ENCODE results near the gene LGALSL.

The LGALSL gene

GRCh38 chr2:64471600-64471999, 17.6 kb downstream of the LGALSL start:
- no peak for DNase-seq

GRCh38 chr2:64472881-64473280, 18.9 kb downstream of the LGALSL start:
- no peak for DNase-seq

DNA sequence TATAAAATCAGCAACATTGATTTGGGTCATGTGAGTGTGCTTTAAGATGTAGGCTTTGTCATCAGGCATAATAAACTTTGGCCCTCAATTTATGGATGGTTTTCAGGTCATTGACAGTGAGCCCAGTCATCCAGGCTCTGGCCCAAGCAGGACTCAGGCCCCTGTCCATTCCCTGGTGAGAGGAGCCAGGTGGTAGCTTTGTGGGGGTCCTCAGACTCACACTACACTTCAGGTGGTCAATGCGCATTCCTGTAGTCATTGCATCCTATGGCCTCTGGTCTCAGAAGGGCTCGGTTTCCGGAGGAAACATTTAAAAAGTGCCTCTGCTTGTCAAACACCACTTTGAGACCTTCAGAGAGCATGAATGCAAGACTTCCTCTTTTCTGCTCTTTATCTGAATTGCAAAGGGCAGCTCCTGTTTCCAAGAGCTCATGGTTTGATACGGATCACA, 20.2 kb downstream of the LGALSL start:
- DNase-seq: no peak

GRCh38 chr2:64474636-64475035, 20.7 kb downstream of the LGALSL start:
- no peak for DNase-seq

DNA sequence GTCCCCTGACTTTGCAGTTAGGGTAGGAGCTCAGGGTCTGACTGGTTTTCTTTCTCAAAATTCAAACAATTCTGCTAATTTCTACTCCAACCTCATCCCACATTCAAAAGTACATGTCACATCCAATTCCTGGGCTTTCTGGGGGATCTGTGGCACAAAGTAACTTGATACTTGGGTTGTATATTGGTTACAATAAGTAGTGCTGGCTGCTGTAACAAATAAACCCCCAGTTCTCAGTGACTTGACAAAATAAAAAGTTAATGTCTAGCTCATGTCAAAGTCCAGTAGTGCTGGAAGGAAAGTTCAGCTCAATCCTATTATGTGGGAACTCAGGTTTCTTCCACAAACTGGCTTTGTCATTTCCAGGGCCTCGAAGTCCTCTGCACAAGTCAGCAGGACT, 23.1 kb downstream of the LGALSL start:
- no peak for DNase-seq

GRCh38 chr2:64477979-64478378, 24.0 kb downstream of the LGALSL start:
- DNase-seq: peak in 1 of 3 experiments; percentile 43

- DNase-seq: no peak
Observed at GRCh38 chr2:64478502-64479230, 24.7 kb downstream of the LGALSL start.

DNA sequence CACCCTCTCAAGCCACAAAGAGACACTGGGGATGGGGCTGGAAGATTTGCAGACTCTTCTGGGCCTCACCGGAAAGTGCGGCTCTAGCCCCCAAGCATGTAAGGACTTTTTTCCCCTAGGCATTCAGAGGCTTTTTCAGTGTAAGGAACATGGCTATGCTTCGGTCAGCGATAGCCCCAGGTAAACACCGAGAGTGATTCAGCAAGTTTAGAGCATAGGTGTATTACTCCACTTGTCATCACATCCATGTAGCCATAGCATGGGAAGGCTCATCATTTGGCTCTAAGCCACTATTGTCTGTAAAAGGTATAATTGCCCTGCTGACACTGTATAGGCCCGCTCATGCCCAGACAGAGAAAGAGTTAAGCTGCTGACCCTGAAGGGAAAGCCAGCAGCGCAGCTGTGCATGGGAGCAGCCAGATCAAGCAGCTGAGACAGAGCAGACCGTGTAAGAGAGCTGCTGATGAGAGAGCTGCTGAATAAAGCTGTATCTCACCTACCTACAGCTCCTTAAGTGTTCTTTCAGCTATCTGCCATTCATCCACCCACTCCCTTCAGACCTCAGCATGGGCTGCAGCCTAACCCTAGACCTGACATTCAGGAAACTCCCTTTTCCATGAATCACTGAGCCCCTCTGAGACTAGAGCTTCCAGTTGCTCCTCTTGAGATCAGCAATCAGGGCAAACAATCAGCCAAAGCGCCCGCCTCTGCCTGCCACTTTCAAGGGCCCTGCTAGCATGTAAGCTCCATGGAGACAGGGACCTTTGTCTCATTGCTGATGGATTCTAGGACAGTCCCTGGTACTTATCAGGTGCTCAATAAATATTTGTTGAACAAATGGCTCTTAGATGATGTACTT, 25.5 kb downstream of the LGALSL start:
- peak in 1 of 3 experiments; percentile 35 for DNase-seq

GRCh38 chr2:64481665-64482064, 27.7 kb downstream of the LGALSL start:
- DNase-seq: no peak

DNA sequence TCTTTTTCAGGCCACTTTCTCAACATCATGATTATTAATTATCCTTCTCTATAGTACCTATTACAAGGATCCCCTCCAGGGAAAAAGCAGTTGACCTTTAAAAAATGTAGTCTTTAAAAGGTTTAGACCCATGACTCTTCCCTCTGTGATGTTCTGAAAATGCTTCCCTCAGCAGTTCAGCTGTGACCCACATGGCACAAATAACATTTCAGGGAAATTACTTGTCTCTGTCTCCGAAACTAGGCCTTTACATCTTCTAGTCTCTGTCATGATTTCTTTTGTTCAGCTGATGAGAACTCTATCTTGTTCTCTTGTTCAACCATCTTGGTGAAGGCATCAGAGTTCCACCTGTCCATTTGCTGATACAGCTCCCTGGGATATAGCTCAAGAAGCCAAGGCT, 28.3 kb downstream of the LGALSL start:
- no peak for DNase-seq

DNA sequence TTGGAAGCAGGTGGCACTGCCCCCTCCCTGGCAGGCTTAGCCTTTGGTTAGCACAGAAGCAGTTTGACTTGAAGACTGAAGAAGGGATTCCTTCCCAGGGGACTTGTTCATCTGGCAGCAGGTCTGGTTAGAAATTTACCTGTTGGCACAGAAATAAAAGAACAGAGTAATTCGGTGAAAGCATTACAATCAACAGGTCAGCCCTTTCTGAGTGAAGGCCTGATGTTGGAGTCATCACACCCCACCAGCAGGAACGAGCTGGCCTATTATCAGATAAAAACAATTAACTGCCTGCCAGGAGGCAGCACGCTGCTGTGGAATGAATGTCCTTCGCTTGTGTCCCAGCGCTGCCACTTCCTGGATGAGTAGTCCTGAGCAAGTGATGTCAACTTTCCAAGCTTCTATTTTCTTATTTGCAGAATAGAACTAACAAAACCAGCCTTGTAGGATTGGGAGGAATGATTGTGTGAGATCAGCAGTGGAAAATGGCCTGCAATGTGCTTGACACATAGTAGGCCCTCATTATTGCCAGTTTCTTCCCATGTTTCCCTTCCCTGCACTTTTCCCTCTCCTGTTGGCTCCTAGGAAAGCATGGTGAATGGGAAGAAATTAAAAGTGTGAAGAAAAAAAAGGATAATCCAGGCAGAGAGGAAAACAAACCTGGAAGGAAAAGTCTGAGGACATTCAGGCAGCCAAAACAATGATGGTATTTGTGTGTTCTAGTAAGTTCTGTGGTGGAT, 29.0 kb downstream of the LGALSL start:
- peak in 2 of 3 experiments; percentile 46 to 61 for DNase-seq

- no peak for DNase-seq
Observed at GRCh38 chr2:64485331-64485730, 31.4 kb downstream of the LGALSL start.

DNA sequence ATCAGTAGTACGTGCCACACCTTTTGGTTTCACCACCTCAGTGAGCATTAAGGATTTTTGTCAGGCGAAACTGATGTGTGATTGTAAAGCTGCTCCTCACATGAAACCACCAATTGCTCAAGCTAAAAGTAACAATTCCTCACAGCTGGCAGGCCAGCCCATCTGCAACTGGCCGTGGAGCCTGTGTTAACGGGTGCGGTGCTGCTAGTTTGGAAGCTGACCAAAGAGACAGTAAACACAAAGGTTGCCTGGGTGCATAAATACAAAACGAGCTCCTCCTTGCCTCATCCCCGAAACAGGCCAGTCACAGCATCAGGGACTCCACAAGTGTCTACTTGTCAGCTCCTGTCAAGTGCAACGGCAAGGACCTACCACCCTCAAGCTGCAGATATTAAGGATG, 32.0 kb downstream of the LGALSL start:
- DNase-seq: peak; percentile 54 to 92 (median 73)

DNA sequence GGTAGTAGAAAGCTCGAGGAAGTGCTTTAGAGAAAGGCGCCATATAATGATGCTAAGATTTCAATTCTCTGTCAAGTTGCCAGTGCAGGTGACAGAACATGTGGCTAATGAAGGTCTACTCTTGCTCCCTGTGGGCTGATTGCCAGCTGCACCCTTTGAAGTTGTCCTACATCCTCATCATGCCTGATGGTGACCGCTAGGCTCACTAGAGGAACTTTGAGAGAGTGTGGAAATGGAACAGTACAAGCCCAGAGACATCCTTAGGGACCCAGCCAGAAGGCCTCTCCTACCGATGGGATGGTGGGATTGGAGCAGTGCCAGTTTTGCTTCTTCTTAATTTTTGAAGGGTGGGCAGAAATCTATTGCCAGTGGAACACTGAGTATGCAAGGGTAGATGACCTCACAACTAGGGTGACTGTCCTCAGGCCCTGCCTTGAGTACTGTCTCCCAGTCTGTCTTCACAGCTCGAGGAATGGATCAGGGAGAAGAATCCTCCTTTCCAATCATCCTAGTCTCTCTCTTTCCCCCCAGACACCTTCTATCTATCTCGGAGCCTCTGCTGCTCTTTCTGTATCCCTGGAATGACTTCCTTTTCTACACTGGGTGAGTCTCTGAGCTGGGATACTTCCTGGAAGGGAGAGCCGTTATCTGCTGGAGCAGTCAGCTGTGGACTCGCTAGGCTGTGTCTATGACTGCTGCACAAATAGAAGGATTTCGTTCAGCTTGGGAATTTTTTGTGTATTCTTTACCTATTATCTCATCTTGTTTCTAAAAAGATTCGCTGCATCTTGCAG, 33.5 kb downstream of the LGALSL start:
- DNase-seq: peak in 1 of 3 experiments; percentile 57

GRCh38 chr2:64488050-64488974, 34.4 kb downstream of the LGALSL start:
- DNase-seq: peak; percentile 31 to 96 (median 57)

GRCh38 chr2:64489081-64489751, 35.3 kb downstream of the LGALSL start:
- DNase-seq: no peak

DNA sequence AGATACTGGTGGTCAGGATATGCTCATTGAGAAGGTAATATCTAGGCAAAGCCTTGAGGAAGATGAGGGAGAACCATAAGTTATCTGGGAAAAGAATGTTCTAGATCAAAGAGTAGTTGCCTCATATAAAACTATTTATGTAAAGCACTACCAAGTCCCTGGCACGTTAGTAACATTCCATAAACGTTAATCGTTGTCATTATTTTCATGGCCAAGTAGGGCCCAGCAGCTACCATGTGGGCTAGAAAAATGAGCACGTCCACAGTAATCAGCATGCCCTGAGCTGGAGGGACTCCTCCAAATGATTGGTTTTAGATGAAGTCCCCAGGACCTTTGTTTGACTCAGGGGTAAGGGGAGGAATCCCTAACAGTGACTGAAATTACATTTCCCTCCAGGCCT, 37.5 kb downstream of the LGALSL start:
- DNase-seq: no peak

DNA sequence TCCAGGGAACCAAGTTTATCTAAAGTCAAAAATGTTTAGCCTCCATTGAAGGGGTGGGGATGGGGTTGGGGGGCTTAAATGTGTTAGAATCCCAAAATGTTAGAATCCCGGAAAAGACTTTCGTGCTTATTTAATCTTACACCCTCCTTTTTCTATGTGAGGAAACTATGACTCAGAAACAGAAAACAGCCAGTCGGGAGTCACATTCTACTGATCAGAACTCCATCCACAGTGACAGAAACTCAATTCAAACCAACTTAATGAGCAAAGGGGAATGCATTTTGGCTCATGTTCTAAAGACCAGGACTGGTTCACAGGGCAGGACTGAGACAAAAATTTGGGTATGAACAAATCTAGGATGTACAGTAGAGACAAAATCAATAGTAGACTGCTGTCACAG, 38.3 kb downstream of the LGALSL start:
- no peak for DNase-seq

DNA sequence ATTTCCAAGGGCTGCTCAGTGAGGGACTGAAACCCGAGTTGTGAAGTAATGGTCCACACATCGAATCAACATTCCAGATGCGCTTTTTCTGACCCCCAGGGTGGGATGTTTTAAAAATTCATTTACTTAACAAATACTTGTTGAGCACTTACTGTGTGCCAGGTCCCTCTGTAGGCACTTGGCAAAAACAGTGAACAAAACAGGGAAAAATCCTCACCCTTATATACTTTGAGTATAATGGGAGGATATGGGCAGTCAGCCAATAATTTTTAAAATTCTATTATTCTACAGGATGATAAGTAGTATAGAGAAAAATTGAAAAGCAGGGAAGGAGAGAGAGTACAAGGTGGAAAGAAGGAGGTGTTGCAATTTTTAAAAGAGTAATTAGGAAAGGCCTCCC, 38.9 kb downstream of the LGALSL start:
- peak in 1 of 3 experiments; percentile 36 for DNase-seq

GRCh38 chr2:64493788-64494187, 39.8 kb downstream of the LGALSL start:
- DNase-seq: peak in 2 of 3 experiments; percentile 82 to 95

DNA sequence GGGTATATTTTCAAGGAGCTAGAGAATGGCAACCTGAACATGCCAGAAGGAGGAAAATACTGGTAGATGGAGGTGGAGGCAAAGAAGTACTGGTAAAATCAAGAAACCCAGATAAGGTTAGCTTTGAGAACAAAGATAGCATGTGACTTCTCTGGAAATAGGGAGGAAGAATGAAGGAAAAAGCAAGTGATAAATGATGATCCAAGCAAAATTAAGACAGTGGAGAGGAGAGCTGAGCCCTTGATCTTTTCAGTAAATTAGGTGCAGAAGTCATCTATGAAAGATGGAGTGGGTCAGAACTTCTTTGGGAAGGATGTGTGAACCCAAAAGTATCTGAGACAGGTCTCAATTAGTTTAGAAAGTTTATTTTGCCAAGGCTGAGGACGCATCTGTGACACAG, 44.5 kb downstream of the LGALSL start:
- no peak for DNase-seq
